Upper lobe of right lung (tissue), 1 donor: ENCODE measurements around the gene MITF. TPM values are rescaled to one million over a fixed set of nuclear protein-coding genes. Genes with fewer than 3 reads are reported as not detected.

Source experiments
- ATAC-seq: fragments of 200-7000 bp; cut with Tn5 transposase; one replicate; pipeline ENCODE4 v1.9.1; 2020; ENCODE audit warnings: mild to moderate bottlenecking, moderate library complexity
- DNase-seq: peaks from one replicate; pipeline ENCODE4 v3.0.0-alpha.2; 2020
- H3K27ac ChIP-seq: fragments of 200-600 bp; one replicate; pipeline ENCODE4 v1.8.0; 2022
- H3K27me3 ChIP-seq: fragments of 200-600 bp; one replicate; pipeline ENCODE4 v1.8.0; 2022; ENCODE audit warnings: mild to moderate bottlenecking
- H3K36me3 ChIP-seq: fragments of 200-600 bp; one replicate; pipeline ENCODE4 v1.8.0; 2022
- H3K4me1 ChIP-seq: fragments of 200-600 bp; one replicate; pipeline ENCODE4 v1.8.0; 2022
- H3K4me3 ChIP-seq: fragments of 200-600 bp; one replicate; pipeline ENCODE4 v1.8.0; 2022; ENCODE audit warnings: mild to moderate bottlenecking
- H3K9me3 ChIP-seq: fragments of 200-600 bp; one replicate; pipeline ENCODE4 v1.8.0; 2022
- intact Hi-C: fragments of 100-400 bp; cut with DNase I; formaldehyde crosslinking; loops from one replicate; pipeline ENCODE4 v1.11.0; 2022
- total RNA-seq: library from RNA; stranded (reverse); fragmentation: NEBNext Ultra II Directional; extraction: Animal tissue kit (Norgen Biotek cat#: 25700); gene quantifications from one replicate; pipeline ENCODE4 v1.2.1, GENCODE V29; 2021
- TF ChIP-seq, protein P1 (sequence below): fragments of 200-600 bp; IDR thresholded peaks from one replicate; pipeline ENCODE4 v1.8.0; 2022; ENCODE audit warnings: antibody characterized with exemption
- donor health status: DM: no; HTN: yes; CAD: no; lungs with severe emphysema.

Gene MITF
- total RNA-seq, 1 donor from 2014 or later = 29.5 TPM

DNA sequence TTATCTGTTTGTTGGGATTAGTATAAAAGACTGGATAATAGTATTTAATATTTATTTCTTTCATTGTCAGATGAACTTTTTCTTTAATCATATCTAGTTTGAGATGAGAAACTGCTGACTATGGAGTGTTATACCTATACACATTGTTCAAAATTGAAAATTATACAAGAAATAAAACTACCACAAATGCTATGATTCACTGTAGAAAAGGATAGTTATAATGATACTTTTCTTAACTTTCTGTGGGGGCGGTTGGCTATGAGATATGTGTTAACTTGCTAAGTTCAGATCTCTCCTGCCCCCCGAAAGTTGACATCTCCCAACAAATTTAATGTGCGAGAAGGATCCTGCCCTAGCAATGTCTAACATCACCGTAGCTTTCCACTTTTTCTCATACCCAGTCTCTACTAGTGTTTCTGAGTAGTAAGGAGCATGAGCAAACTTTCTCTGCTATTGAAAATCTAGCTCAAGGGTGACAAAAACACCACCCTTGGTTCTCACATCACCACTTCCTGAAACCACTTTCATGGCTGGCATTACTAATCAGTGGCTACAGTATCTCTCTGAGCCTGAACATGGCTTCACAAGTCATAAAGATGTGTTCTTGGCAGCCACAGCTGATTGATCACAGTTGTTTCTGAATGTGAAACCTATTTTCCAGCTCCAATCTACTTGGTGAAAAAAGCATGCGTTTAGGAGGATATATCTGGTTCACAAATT is 244.4 kb downstream of the MITF start:
- no peak overlapping the region for H3K27ac ChIP-seq
- H3K9me3 ChIP-seq = no peaks in the 10 kb centered on the region
- TF ChIP-seq, protein P1, sequence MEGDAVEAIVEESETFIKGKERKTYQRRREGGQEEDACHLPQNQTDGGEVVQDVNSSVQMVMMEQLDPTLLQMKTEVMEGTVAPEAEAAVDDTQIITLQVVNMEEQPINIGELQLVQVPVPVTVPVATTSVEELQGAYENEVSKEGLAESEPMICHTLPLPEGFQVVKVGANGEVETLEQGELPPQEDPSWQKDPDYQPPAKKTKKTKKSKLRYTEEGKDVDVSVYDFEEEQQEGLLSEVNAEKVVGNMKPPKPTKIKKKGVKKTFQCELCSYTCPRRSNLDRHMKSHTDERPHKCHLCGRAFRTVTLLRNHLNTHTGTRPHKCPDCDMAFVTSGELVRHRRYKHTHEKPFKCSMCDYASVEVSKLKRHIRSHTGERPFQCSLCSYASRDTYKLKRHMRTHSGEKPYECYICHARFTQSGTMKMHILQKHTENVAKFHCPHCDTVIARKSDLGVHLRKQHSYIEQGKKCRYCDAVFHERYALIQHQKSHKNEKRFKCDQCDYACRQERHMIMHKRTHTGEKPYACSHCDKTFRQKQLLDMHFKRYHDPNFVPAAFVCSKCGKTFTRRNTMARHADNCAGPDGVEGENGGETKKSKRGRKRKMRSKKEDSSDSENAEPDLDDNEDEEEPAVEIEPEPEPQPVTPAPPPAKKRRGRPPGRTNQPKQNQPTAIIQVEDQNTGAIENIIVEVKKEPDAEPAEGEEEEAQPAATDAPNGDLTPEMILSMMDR = no peak
- ATAC-seq (peak; percentile 74), DNase-seq (no peak)
- intact Hi-C loops = no loop called here
- H3K36me3 ChIP-seq = no peaks in the 10 kb centered on the region
- no peaks in the 10 kb centered on the region for H3K27me3 ChIP-seq
- H3K4me3 ChIP-seq = no peak overlapping the region
- H3K4me1 ChIP-seq = no peaks in the 10 kb centered on the region

DNA sequence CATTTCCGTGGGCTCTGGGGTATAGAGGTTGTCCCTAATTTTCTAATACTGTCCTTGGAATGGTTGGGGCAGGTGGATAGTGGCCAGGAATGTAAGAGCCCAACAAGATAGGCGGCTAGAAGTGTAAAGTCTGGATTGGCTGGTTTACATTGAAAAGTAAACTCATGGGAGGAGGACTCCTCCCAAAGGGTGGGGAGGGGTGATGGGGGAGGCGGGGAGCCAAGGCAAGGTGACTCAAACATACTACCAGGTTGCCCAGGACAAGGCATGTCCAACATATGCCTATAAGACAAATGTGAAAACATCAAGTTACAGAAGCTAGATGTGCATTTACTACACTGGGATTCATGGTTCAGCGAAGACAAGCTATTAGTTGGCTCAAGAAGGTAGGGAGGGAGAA is 246.0 kb downstream of the MITF start:
- Histone ChIP-seq H3K9me3 (no peaks in the 10 kb centered on the region), H3K4me3 (no peak overlapping the region), H3K4me1 (no peaks in the 10 kb centered on the region), H3K36me3 (no peaks in the 10 kb centered on the region), H3K27ac (no peak overlapping the region), H3K27me3 (no peaks in the 10 kb centered on the region)
- ATAC-seq (no peak), DNase-seq (no peak)
- intact Hi-C loops = no loop called here
- TF ChIP-seq, protein P1 = no peak

DNA sequence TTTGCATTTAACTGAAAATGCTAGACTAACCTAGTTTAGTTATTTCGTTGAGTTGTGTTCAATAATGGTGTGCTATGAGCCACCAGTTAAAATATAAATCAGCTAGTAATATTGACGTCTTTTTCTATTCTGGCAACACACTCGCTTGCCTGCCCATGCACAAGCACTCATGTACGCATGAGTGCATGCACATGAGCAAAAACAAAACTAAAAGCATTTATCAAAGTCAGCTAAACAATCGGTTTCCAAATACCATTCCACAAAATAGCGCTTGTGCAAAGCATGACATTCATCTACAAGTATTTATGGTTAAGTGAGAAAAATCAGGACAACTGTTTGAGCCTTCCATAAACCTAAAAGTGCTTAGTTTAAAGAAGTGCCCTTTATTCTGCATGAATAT is 247.2 kb downstream of the MITF start:
- TF ChIP-seq, protein P1 = no peak
- no peaks in the 10 kb centered on the region for H3K4me1 ChIP-seq
- no peak overlapping the region for H3K4me3 ChIP-seq
- H3K27me3 ChIP-seq = no peaks in the 10 kb centered on the region
- H3K27ac ChIP-seq = no peak overlapping the region
- no peaks in the 10 kb centered on the region for H3K36me3 ChIP-seq
- no peak for DNase-seq
- intact Hi-C loops = no loop called here
- H3K9me3 ChIP-seq = no peaks in the 10 kb centered on the region
- ATAC-seq = no peak

DNA sequence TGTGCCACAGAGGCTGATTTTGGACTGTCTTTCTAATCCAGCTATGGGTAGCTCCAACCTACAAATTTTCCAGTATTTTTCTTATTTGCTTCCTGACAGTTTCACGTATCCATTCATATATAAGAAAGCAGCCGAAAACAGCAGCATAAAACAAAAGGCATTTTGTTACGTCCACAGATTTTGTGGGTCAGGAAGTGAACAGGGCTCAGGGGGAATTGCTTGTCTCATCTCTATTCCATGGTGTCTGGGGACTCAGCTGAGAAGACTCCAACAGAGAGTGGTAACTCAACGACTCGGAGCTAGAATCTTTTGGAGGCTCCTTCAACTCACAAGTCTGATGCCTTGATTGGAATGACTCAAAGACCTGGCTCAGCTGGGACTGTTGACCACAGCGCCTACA is 248.6 kb downstream of the MITF start:
- Histone ChIP-seq H3K9me3 (no peaks in the 10 kb centered on the region), H3K27ac (no peak overlapping the region), H3K4me3 (no peak overlapping the region), H3K36me3 (no peaks in the 10 kb centered on the region), H3K27me3 (no peaks in the 10 kb centered on the region), H3K4me1 (no peaks in the 10 kb centered on the region)
- ATAC-seq = no peak
- DNase-seq = no peak
- TF ChIP-seq, protein P1 = no peak
- intact Hi-C loops = no loop called here

DNA sequence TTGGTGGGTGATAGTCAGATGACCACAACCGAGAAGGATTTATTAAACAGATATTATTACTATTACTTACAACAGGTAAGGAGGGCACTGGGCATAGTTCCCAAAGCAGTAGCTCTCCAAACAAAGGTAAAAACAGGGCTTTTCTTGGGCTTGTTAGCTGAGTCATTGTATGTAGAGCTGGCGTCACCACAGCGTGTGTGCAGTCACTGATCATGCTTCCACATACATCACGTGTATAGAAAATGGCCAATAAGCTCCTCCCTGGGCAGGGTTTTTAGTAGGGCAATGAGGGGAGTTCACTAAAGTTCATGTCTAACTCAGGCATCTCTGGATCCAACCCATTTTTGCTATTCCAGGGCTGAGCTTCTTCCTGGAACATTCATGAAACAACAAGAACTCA is 254.5 kb downstream of the MITF start:
- ATAC-seq (no peak), DNase-seq (no peak)
- Histone ChIP-seq H3K27me3 (no peaks in the 10 kb centered on the region), H3K27ac (no peak overlapping the region), H3K4me1 (no peaks in the 10 kb centered on the region), H3K4me3 (no peak overlapping the region), H3K9me3 (no peaks in the 10 kb centered on the region), H3K36me3 (no peaks in the 10 kb centered on the region)
- TF ChIP-seq, protein P1 = no peak
- intact Hi-C loops = no loop called here

DNA sequence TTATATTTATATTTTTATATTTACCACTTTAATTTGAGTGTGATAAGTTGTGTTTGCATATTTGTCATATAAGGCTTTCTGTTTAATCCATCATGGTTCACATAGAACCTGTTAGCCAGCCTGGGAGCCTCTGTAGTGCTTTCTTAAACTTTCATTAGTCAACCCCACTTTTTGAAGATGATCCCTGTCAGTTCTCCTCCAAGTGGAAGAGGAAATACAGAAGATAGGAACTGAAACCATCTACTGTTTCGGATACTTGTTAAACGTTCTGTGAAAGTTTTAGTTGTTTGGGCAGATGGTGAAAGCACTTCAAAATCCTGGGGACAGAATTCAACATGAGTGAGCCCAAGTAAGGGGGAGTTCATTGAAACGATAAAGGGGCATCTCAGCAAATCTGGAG is 255.7 kb downstream of the MITF start:
- DNase-seq = no peak
- H3K9me3 ChIP-seq = no peaks in the 10 kb centered on the region
- no peaks in the 10 kb centered on the region for H3K36me3 ChIP-seq
- no peak overlapping the region for H3K4me3 ChIP-seq
- intact Hi-C loops = no loop called here
- H3K4me1 ChIP-seq = no peaks in the 10 kb centered on the region
- ATAC-seq = peak; percentile 70
- H3K27me3 ChIP-seq = no peaks in the 10 kb centered on the region
- TF ChIP-seq, protein P1 = no peak
- no peak overlapping the region for H3K27ac ChIP-seq
